HG02623 (cell line): ENCODE data around the gene KYAT1.
"Not testable (repeated sequence)": the region's sequence is repeated elsewhere in the genome, so short reads cannot be mapped to it uniquely, and the experiment has no call there.

Experiments
- ATAC-seq: cut with Tn5 transposase; IDR thresholded peaks from one replicate; pipeline ENCODE4 v1.9.1; 2021; ENCODE audit warnings: moderate library complexity; ENCODE audit not compliant: unreplicated experiment

The KYAT1 gene

GRCh38 chr9:128820665-128821583, 60.8 kb downstream of the KYAT1 start:
- ATAC-seq: no peak

DNA sequence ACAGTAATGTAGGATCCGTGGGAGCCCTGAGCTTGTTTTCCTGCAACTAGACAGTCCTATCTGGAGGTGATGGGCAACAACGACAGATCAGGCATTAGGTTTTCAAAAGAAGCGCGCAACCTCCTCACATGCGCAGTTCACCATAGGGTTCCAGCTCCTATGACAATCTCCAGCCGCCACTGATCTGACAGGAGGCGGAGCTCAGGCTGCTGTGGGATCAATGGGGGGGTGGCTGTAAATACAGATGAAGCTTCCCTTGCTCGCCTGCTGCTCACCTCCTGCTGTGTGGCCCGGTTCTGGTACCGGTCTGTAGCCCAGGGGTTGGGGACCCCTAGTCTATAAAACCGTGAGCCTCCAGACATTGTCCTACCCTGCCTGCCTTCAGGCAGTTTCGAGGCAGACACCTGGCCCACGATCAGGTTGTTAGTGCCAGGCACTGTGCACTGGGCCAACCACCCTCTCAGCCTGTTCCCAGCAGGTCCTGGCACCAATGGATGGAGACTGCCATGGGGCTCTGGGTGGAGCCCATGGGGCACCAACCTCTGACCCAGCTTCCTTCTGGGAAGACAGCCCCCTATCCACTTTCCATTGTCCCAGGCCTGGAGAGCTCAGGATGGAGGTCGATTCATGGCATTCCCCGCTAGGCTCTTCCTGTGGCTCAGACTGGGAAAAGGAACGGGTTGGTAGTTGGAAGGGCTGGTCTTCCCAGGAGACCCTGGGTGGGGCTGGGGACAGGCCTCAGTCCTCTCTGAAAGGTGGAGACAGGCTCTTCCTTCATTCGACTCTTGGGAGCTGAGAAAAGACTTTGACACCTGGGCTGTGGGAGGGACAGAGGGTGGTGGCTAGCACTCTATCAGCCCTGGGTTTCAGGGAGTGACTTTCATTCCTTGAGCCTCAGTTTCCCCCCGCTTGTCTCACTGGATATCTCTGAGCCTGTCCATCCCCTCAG, 61.8 kb downstream of the KYAT1 start:
- no peak for ATAC-seq

GRCh38 chr9:128818839-128819715, 62.7 kb downstream of the KYAT1 start:
- ATAC-seq: peak; percentile 22

DNA sequence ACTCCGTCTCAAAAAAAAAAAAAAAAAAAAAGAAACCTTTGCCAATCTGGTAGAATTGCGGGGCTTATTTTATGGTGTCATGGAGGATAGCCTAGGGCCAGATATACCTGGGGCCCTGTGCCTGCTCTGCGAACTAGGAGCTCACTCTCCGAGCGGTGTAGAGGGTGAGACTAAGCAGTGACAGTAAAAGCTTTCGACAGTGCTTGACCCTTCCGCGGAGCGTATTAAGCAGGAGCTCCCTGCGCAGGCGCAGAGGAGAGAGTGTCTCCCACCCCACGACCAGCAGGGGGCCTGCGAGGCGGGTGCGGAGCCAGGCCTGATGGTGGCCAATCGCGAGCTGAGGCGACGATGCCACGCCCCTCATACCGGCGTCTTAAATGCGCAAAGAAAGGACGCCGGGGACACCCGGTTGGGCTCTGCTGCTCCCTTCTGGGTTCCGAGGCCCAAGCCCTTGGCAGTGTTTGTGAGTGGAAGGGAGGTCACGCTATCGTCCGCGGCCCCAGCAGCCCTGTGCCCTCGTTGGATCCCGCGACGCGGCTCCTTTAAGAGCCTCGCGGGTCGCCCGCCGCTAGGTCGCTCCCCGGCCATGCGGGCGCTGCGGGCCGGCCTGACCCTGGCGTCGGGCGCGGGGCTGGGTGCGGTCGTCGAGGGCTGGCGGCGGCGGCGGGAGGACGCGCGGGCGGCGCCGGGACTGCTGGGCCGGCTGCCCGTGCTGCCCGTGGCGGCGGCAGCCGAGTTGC, 63.5 kb downstream of the KYAT1 start, which contains the start of gene ENDOG:
Gene ENDOG (plus strand): TSS at position 402 of the 740 bp plus-strand sequence. CDS start 185 bp downstream, at position 587.
- peak; percentile 84 for ATAC-seq

GRCh38 chr9:128810873-128811272, 70.9 kb downstream of the KYAT1 start:
- ATAC-seq: no peak

- no peak for ATAC-seq
These were observed 71.9 kb downstream of the KYAT1 start for GRCh38 chr9:128809831-128810230.

- ATAC-seq: no peak
These were observed 72.6 kb downstream of the KYAT1 start for GRCh38 chr9:128809036-128809599.

GRCh38 chr9:128808543-128808942, 73.2 kb downstream of the KYAT1 start:
- ATAC-seq: no peak

DNA sequence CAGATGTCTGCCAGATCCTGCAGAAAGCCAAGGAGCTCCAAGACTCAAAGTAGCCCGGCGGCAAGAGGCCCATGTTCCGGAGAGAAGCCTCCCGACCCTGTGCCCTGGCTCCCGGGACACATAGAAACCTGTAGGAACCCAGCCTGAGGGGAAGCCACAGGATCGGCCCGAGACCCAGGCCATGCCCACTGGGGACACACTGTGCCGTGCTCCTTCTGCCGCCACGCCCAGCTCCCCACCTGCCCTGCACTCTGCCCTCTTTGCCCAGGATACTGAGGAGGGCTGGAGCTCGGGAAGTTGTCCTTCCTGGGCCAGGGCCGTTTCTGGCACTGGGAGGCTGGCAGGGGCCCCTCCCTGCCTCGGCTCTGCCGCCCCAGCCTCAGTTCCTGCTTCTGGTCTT, 73.9 kb downstream of the KYAT1 start:
- no peak for ATAC-seq

DNA sequence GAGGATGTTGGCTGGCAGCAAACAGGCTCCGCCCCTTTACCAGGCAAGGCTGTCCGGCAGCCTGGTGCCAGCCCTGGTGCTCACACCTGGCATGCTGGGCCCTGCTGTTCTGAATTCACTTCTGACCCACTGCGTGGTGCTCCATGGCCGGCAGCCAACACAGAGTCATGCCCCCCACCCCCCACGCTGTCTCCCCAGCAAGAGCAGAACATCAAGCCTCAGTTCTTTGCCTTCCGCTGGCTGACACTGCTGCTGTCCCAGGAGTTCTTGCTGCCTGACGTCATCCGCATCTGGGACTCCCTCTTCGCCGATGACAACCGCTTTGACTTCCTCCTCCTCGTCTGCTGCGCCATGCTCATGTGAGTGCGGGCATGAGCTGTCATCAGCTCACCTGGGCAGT, 76.1 kb downstream of the KYAT1 start:
- ATAC-seq: no peak

GRCh38 chr9:128802482-128802881, 79.3 kb downstream of the KYAT1 start:
- ATAC-seq: no peak

GRCh38 chr9:128800061-128800460, 81.7 kb downstream of the KYAT1 start:
- no peak for ATAC-seq

DNA sequence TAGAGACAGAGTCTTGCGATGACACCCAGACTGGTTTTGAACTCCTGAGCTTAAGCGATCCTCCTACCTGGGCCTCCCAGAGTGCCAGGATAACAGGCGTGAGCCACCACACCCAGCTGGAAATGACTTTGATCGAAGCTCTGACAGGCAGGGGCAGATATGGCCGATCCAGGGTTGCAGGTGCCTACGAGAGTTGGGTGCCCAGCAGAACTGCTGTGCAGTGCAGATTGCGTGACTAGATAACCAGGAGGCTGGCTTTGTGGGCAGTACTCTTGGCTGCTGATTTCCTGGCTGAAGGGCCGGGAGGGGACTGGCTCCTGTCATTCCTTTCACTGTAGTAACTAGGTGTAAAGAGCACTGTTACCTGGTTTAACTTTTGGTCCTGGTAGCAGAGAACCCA, 82.9 kb downstream of the KYAT1 start:
- no peak for ATAC-seq

- ATAC-seq: not testable (repeated sequence)
These were observed 86.8 kb downstream of the KYAT1 start for GRCh38 chr9:128794961-128795360.

GRCh38 chr9:128792978-128793686, 88.6 kb downstream of the KYAT1 start:
- no peak for ATAC-seq

DNA sequence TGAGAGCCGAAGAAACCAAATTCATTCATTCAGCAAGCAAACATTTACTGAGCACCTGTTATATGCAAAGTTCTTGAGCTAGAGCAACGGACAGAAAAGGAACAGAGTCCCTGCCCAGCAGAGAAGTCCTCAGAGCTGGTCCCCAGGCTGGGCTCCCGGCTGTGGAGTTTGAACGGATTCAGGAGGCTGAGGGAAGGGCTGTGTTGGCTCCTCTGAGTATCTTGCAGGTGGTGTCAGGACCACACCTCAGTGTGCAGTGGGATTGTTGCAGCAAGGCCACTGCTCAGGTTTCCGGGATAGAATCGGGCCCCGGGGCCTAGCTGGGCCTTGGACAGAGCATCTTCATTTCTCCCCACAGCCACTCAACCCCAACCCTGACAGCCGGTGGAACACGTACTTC, 89.6 kb downstream of the KYAT1 start:
- ATAC-seq: no peak

DNA sequence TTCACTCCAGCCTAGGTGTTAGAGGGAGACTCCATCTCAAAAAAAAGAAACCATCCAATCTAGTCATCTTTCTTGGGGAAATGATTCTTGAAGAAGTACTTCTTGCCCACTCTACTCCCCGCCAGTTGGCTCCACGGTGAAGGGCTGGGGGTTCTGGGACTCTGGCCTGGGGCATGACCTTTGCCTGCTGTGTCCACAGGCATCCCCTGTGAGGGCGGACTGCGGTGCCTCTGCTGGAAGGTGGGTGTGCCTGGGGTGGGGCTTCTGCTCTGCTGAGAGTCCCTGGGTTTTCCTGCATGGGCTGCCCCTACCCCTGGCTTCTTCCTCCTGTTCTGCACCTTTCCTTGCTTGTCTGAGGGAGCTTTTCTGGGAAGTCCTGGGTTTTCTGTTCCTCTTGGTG, 91.2 kb downstream of the KYAT1 start:
- no peak for ATAC-seq

DNA sequence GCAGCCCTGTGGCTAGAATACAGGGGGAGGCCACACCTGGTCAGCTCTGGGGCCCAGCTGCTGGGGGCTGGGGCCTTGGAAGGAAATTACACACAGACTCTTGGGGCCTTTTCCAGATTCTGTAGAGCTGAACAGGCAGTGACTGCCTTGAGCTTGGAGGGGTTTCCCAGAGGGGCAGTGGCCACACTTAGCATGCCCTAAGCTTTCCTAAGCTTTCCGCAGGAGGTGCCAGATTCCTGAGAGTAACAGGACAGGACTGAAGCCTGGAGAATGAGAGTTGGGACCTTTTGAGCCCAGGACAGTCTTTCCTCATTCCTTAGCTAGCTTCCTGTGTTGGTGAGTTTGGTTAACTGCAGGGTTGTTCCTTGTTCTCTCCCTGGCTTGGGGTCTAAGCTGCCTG, 93.3 kb downstream of the KYAT1 start:
- ATAC-seq: no peak

GRCh38 chr9:128787659-128788058, 94.1 kb downstream of the KYAT1 start:
- no peak for ATAC-seq
